HG02642 (cell line): ENCODE measurements around the gene RABEPK.
"Not testable (repeated sequence)": the region's sequence is repeated elsewhere in the genome, so short reads cannot be mapped to it uniquely, and the experiment has no call there.

ENCODE experiments used
- ATAC-seq: cut with Tn5 transposase; IDR thresholded peaks from one replicate; pipeline ENCODE4 v1.9.1; 2021; ENCODE audit warnings: mild to moderate bottlenecking; ENCODE audit not compliant: unreplicated experiment, poor library complexity

Gene RABEPK

DNA sequence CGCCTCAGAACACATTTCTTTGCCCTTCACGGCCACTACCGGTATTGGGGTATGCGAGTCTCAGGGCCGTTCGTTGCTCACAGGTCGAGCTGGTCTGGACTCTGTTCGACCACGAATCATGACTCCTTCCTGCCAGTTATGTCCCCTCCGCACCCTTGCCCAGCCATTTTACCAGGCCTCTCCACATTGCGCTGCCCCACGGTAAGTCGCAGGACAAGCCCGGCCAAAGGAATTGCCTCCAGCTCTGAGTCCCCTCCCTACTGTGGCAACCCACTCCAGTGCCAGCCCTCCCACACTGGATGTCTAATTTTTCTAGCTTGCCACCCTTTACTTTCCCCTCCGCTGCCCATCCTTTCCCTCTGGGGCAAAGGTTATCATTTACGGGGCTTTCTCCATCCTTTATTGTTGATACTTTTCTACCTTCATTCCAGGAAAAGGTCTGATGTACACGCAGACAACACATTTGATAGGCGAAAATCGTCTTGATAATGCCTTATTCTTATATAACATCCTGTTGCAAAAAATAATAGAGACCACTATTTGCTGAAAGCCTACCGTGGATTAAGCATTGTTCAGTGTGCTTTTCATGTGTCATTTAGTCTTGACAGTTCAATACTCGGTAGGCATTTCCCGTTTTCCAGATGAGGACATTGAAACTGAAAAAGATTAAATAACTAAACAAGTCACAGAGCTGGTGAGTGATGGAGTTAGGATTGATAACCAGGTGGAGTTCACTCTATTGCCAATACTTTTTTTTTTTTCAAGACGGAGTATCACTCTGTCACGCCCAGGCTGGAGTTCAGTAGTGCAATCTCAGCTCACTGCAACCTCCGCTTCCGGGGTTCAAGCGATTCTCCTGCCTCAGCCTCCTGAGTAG lies 41.8 kb downstream of the RABEPK start:
- no peak for ATAC-seq

DNA sequence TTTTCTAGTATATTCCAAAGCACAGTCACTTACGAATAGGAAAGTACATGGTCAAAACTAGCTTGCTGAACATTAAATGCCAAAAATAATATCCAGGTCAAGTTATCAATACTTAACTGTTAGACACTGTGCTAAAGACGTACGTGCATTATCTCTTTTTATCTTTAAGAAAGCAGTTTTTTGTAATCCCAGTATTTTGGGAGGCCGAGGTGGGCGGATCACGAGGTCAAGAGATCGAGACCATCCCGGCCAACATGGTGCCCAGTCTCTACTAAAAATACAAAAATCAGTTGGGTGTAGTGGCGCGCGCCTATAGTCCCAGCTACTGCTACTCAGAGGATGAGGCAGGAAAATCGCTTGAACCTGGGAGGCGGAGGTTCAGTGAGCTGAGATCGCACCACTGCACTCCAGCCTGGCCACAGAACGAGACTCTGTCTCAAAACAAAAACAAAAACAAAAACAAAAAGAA lies 43.5 kb downstream of the RABEPK start:
- ATAC-seq, result no peak

DNA sequence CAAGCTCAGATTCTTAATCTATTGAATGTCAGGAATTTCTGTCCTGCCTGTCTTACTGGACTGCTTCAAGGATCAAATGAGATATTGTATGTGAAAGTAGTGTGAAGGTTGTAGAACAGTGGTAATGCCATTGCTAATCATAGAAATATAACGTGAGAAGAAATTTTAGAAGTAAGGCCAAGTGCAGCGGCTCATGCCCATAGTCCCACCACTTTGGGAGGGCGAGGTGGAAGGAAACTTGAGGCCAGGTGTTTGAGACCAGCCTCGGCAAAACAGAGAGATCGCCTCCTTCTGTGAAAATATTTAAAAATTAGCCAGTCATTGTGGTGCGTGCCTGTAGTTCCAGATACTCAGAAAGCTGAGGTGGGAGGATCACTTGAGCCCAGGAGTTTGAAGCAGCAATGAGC lies 45.9 kb downstream of the RABEPK start:
- ATAC-seq, result no peak

DNA sequence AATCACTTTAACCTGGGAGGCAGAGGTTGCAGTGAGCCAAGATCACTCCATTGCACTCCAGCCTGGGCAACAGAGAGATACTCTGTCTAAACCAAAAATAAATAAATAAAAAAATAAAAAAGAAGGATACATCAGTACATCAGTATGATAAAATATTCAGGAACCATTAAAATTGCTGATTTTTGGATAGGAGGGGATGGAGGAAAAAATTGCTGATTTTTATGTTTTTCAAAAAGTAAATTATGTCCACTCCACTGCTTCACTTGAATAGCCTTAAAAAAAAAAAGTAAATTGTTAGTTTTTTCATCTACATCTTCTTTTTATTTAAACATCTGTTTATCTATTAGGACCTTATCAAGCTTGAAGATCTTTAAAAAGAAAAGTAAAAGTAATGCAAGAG lies 53.9 kb downstream of the RABEPK start:
- ATAC-seq, result no peak

- no peak for ATAC-seq
These were observed 55.5 kb downstream of the RABEPK start for GRCh38 chr9:125255781-125256391.

- no peak for ATAC-seq
These were observed 57.9 kb downstream of the RABEPK start for GRCh38 chr9:125258160-125258785.

DNA sequence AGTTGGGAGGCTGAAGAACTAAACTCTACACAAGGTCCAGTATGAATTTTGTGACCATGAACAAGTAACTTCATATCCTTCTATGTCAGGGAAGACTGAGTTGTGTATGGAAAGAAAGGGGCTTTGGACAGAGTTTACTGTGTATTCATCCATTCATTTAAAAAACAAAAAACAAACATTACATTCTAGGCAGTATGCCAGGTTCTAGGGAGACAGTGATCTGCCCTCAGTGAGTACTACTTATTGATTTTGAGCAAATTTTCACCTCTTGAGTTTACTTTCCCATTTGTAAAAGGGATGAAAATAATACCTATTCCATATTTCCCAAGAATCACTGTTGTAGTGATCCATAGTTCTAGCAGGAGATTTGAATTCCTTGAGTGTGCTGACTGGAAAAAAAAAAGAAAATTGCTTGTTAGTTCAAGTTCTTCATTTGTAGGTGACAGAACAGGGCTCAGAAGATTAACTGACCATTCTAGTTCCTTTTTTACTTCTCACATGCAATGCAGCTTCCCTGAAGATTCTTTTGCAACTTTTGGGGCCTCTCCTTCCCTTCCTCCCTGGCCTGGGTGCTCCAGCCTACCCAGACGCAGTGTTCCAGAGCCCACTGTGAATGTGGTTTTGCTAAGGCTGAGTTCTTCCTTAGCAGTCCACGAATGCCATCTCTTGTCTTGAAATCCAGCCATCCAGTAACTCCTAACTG lies 58.6 kb downstream of the RABEPK start:
- ATAC-seq, result no peak

DNA sequence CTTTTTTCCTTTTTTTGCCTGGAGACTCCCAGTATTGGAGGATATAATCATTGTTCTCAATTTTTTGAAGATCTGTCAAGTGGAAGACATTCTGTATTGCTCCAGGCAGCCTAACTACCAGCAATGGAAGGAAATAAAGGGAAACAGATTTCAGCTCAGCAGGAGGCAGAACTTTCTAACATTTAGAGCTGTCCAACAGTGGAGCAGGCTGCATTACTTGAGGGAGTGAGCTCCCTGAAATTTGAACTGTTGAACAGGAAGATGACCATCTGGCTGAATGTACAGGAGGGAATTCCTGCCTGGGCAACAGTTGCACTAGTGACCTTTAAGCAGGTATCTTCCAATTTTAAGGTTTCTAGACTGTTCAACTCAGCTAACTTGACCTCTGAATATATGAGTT lies 60.2 kb downstream of the RABEPK start:
- no peak for ATAC-seq

DNA sequence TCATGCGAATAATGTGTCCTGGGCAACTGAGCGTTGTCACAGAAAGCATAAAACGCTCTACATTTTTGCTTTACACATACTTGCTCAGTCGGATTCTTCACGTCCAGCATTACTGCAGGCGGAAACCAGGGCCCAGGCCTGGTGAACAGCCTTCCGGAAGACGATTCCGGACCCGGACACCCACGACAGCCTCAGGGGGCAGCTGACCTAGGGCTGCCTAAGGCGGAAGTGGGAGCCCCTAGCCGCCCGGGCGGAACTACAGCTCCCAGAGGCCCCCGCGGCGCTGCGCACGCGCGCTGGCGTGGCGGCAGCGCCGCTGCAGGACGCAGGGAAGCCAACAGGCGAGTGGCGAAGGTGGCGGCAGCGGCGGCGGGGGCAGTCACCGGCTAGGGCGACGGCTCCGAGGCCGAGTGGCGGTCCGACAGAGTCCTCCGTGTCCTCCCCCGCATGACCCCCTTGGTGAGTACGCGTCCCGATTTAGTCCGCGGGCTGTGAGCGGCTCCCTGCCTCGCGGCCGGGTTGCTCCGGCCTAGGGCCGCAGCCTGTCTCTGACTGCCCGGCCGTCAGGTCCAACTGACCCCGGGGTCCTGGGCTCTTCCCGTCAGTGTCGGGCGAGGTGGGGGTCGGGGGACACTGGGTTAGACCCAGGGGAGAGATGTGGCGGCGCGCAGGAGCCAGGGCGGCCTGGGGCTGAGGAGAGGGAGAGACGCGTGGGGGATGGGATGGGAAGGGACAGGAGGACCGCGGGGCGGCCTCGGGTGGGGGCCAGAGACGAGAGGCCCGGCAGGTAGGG lies 61.4 kb downstream of the RABEPK start, which contains the start of gene GAPVD1:
Gene GAPVD1 (plus strand): TSS at position 326 of the 793 bp plus-strand sequence. CDS start 37,096 bp downstream, outside the sequence.
- peak; percentile 93 for ATAC-seq

GRCh38 chr9:125262294-125262991 lies 62.1 kb downstream of the RABEPK start:
- ATAC-seq, result no peak

GRCh38 chr9:125264068-125264467 lies 63.7 kb downstream of the RABEPK start:
- not testable (repeated sequence) for ATAC-seq

GRCh38 chr9:125268394-125269013 lies 68.2 kb downstream of the RABEPK start:
- no peak for ATAC-seq

DNA sequence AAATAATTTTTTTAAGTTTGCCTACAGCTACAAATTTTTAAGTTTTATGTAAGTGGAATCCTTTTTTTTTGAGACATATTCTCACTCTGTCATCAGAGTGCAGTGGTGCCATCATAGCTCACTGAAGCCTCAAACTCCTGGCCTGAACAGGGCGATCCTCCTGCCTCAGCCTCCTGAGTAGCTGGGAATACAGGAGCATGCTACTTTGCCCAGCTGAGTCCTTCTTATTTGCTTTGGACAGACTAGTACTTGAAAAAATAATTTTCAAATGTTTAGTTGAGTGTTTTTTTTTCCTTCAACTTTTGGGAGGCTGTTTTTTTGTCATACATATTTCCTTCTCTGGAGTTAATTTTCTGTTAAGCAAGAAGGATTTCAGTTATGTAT lies 68.7 kb downstream of the RABEPK start:
- ATAC-seq, result no peak

- no peak for ATAC-seq
These were observed 70.7 kb downstream of the RABEPK start for GRCh38 chr9:125271081-125271480.

- ATAC-seq, result no peak
These were observed 72.4 kb downstream of the RABEPK start for GRCh38 chr9:125272697-125273096.

DNA sequence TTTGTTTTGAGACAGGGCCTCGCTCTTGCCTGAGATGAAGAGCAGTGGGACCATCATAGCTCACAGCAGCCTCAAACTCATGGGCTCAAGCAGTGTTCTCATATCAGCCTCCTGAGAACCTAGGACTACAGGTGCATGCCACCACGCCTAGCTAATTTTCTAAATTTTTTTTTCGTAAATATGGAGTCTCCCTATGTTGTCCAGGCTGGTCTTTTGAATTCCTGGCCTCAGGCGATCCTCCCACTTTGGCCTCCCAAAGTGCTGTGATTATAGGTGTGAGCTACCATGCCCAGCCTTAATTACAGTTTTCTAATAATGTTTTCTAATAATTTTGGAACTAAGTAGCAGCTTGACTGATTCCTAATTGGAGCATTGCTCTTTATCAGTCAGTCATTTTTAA lies 76.4 kb downstream of the RABEPK start:
- no peak for ATAC-seq

DNA sequence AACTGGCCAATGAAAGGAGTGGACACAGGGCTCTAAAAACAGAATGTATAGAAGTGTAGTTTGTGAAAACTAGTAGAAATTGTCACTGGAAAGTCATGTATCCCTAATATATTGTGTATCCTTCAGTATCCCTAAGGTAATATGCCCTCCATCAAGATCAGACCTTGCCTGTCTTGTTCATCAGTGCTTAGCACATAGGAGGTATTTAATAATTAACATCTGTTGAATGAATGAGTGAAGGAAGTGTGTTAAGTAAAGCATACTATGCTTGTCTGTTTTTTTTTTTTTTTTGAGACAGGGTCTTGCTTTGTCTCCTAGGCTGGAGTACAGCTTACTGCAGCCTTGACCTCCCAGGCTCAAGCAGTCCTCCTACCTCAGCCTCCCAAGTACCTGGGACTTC lies 77.1 kb downstream of the RABEPK start:
- ATAC-seq, result no peak

GRCh38 chr9:125280945-125281344 lies 80.6 kb downstream of the RABEPK start:
- no peak for ATAC-seq
